Inflammatory macrophage treated with lipopolysaccharide for 1 hour (primary cell): ENCODE data around the gene SPEM1.

ENCODE experiments used
- DNase-seq, 2 donors: peaks; one replicate each; pipeline ENCODE4 v3.0.0-alpha.2; 2020 to 2022

Gene SPEM1

DNA sequence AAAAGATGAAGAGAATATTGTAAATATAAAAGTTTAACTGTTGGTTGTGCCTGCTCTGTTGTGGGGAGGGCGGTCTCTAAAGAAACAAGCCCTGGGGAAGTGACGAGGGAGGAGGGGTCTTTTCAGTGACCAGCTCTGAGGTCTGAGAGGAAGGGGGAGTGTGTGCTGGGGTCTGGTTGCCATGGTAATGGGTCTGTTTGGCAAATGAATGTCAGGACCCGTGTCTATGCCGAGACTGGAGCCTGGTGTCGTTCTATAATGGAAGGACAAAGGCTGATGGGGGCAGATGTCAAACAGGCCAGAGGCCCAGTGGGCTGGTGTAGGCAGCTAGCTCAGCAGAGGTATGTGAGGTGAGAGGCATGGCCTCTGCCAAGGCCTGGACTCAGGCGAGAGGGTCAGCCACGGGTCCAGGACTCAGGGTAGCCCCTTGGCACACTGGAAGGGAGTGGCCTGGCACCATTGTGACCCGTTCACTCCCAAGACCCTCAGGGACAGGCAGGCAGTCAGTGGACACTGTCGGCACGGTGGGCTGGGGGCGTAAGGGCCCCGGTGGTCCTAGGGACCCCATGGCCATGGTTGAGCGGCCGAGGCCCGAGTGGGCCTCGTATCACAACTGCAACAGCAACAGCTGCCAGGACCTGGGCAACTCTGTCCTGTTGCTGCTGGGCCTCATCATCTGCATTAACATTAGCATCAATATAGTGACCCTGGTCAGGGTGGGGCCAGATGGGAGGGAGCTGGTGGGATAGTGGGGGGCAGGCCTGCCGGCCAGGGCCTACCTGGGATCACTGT, at the start of gene SPEM1:
SPEM1 (plus strand) TSS at position 506 of the 792 bp plus-strand sequence; CDS start at position 567, 61 bp downstream.
- DNase-seq = no peak

DNA sequence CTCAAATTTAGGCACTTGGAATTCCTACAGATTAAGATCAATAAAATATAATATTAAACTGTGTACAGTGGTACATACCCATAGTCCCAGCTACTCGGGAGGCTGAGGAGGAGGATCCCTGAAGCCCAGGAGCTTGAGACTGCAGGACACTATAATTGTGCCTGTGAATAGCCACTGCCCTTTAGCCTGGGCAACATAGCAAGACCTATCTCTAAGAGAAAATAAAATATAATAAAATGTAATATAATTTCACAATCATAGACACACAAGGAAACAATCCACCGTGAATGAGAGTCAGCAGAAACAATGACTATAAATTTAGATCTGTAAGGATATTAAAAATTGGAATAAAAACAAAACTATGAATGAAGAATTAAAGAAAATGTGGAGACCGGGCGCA, 49.3 kb upstream of the SPEM1 start:
- no peak for DNase-seq

DNA sequence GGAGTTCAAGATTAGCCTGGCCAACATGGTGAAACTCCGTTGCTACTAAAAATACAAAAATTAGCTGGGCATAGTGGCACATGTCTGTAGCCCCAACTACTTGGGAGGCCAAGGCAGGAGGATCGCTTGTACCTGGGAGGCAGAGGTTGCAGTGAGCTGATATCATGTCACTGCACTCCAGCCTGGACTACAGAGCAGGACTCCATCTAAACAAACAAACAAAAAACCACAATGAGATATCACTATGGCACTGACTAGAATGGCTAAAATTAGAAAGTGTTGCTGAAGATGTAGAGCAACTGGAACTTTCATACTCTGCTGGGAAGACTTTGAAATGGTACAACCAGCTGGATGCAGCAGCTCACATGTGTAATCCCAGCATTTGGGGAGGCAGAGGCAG, 45.8 kb upstream of the SPEM1 start:
- no peak for DNase-seq

GRCh38 chr17:7379134-7379533, 41.0 kb upstream of the SPEM1 start:
- no peak for DNase-seq

DNA sequence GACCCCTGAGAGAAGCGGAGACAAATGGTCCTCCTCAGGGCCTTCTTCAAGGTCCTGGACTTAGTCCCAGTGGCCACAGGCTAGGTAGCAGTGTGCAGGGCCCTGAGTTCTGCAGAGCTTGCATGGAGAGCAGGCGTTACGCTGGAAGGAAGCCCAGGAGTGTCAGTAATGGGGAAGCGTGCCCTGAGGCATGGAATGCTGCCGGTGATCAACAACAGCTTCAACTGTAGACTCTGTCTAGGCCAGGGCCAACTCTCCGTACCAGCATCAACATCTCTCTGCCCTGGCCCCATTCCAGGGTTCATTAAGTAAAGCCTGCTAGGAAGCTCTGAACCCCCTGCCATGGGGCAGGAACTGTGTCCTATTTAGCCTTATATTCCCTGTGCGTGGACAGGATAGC, 39.8 kb upstream of the SPEM1 start:
- no peak for DNase-seq

DNA sequence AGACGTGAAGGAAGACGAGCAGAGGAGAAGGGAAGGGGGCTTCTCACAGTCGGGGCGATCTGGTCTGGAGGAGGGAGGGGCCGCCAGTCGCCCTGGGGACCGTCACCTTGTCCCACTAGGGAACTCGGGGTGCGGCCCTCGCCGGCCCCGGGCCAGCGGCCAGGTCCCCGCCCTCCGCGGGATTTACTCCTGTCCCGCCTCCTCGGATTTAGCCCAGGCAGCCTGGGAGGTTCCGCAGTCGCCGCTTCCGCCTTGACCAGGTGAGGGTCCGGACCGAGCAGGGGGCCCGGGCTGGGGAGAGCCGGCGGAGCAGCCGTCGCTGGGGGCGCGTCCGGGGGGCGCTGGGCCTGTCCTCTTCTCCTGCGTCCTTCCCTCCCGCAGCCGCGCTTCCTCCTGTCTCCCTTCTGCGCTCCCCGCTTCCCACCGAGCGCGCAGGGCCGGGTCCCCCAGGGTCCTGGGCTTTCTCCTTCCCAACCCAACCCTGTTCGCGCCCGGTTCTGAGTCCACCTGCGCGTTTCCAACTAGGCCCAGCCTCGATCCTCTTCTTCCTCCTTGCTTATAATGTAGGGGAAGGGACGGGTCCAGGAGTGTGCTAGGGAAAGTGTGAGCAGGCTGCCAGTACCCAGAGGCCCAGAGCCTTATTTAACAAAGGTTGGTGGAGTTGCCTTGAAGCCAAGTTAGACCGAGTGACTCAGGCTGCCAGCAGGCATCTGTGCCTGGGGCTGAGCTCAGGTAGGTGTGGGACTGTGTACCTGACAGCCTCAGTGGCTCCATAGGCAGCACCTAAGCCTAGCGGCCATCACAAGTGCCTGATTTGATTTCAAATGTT, 39.1 kb upstream of the SPEM1 start, which contains the start of gene TNK1:
TNK1 (plus strand) TSS at position 235 of the 829 bp plus-strand sequence. CDS start 1,838 bp downstream, outside the sequence.
- DNase-seq = no peak

GRCh38 chr17:7382901-7383300, 37.2 kb upstream of the SPEM1 start:
- no peak for DNase-seq

GRCh38 chr17:7383371-7383741, 36.8 kb upstream of the SPEM1 start:
- no peak for DNase-seq

DNA sequence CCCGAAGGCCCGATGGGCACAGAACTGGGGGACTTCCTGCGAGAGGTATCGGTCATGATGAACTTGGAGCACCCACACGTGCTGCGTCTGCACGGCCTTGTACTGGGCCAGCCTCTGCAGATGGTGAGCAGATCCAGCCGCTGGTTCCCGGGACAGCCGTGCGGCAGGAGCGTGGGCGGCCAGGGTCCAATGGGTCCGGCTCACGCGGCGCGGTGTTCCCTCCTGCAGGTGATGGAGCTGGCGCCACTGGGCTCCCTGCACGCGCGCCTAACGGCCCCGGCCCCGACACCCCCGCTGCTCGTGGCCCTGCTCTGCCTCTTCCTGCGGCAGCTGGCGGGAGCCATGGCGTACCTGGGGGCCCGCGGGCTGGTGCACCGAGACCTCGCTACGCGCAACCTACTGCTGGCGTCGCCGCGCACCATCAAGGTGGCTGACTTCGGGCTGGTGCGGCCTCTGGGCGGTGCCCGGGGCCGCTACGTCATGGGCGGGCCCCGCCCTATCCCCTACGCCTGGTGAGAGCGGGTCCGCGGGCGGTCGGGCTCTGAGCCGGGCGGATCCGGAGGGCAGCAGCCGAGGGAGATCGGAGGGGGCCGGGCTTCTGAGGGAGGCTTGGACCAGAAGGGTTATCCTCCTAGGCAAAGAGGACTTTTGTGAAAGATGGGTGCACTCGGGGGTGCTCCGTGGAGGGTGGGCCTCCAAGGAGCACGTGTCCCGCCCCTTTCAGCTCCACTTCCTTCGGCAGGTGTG, 36.2 kb upstream of the SPEM1 start:
- peak in 1 of 2 donors; percentile 21 for DNase-seq

DNA sequence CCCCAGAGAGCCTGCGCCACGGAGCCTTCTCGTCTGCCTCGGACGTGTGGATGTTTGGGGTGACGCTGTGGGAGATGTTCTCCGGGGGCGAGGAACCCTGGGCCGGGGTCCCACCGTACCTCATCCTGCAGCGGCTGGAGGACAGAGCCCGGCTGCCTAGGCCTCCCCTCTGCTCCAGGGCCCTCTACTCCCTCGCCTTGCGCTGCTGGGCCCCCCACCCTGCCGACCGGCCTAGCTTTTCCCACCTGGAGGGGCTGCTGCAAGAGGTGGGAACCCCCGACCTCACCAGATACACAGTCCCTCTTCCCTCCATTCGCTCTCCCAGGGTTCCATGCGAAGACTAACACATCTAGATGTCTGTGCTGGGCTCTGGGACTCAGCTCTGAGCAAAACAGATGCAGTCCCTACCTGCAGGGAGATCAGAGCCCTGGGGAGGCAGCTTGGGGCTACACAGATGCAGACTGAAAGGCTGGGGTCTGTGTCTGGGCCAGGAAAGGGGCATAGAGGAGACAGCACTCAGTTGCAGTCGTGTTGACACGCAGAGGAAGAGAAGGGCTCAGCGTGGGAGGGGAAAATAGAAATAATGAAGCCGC, 35.5 kb upstream of the SPEM1 start:
- DNase-seq = no peak

DNA sequence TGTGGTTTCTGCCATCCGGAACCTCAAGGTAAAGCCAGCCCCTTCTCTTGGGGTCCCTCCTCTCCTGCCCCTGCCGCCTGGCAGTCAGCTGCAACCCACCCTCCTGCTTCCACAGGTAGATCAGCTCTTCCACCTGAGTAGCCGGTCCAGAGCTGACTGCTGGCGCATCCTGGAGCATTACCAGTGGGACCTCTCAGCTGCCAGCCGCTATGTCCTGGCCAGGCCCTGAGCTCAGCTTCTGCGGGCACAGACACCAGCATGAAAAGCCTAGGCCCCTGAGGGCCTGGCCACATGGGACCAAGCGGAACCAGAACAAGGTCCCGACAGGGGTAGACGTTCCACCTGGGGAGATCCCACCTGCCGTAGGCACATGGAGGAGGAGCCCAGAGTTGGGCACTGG, 31.3 kb upstream of the SPEM1 start:
- DNase-seq = no peak

DNA sequence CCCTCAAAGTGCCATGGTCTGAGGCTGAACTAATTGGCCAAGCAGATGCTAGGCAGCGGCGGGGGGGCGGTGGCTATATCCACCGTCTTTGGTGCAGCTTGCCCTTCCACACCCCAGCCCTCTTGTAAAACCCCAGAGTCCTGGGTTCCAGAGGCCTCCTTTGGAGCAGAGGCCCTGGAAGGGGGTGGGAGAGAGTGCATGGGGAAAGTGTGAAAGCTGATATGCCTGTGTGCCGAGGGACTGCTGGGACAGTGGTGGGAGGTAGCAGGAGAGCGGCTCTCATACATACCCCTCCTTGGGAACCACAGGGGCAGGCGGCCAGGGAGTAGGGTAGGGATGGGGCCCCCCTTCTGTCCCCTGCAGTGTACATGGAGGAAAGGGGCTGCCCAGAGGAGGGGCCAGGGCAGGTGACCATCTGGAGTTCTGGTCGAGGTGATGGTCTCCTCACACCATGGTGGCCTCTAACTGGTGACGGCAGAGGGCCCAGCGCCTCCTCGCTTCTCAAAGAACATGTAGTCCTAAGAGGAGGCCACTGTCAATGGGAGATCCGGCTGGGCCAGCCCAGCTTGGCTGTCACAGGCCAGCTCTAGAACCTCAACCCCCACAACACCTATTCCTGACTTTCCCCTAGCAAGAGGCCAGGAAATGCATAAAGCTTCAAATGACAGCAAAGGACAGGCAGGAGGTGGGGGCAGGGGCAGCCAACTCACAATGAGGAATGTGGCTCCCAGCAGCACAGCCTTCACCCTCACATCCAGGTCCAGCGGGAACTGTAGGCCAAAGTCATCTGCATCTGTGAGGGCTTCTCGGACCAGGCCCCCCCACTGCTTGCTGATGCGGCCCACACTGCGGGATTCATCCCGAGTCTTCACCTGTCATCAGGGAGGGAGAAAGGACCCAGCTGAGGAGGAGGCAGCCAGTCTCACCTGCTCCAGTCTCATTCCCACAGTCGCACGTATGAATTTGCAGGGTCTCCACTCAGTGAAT, 29.9 kb upstream of the SPEM1 start:
- DNase-seq = no peak

DNA sequence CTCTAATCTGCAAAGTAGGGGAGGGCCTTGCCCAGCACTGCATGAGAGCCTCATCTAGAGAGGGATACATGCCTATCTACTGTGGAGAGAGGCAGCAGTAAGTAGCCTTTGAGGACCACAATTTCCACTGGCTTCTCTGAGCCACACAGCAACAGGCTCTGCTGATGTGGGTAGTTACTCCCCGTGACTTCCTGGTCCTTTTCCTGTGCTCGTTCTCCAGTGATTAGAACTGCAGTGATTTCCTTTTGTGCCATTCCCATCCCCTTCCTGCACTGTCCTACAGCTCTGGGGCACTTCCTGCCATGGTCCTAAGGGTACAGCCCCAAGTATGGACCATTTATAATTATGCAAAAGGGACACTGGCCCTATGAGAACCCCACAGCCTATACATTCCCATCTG, 28.8 kb upstream of the SPEM1 start:
- DNase-seq = no peak

DNA sequence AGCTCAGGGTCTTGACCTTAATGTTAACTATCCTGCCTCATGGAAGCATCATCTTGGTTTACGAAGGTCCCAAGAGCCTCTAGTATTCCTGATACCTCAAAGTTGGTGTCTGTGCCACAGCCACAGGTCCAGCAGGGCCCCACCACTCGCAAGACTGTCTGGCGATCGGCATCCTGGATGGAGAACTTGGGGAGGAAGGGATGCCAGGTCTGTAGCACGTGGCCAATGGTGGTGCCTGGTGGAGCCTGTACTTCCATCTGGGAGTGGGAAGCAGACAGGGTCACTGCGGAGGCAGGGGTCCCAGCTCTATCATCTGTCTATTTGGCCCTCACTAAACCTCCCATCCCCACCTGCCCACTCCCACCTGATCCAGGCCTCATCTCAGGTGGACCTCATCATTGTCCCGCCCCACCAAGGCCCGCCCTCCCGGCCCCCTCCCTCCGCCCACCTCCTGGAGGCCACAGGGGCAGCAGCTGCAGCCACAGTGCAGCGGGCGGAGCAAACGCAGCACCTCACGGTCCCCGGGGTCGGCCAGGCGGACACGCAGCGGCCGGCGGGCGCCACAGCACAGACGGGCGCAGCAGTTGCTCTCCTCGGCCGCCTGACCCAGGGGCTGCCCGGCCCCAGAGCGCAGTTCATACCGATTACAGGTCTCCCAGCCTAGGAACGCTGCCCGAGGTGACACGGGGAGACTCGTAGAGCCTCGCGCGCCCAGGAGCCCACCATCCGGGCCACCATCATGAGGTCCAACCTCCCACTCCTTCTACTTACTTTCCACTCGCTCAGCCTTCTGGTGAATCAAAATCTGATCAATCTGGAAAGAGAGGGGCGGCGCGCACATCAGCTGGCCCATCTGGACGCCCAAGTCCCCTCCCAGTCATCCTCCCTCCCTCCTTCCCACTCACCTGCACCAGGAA, 27.2 kb upstream of the SPEM1 start:
- no peak for DNase-seq

DNA sequence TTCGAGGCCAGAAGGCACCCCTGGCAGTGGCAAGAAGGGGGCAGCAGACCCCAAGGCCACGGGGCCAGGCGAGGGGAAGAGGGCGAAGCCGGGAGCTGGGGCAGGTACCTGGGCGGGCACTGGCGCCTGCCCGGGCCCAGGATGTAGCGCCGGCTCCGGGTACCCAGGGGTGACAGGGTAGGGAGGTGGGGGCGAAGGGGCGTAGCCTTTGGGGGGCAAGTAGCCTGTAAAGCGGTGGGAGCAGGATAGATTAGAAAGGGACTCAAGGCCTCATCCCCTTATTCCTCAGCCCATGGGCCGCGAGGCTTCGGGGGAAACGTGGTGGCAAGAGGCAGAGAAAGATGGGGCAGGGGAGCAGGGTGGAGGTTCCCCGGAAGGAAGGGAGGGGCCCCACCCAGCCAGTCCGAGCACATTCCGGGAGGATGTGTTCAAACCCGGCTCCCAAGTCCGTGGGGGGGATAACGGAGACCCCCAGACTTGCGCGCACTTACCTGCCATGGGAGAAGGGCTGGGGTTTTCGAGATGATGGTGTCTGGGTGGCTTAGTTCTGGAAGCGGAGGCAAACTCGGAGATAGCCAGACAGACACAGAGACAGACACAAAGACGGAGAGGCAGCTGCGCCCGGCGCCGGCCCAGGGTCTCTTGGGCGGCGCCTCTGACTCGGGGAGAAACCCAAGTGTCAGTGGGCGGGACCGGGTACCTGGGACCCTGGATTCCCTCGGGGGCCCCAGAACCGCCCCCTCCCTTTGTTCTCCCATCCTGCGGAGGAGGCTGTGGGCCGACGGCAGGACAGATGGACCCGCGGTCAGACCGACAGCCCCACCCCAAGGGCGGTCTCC, 26.3 kb upstream of the SPEM1 start:
- DNase-seq = no peak

DNA sequence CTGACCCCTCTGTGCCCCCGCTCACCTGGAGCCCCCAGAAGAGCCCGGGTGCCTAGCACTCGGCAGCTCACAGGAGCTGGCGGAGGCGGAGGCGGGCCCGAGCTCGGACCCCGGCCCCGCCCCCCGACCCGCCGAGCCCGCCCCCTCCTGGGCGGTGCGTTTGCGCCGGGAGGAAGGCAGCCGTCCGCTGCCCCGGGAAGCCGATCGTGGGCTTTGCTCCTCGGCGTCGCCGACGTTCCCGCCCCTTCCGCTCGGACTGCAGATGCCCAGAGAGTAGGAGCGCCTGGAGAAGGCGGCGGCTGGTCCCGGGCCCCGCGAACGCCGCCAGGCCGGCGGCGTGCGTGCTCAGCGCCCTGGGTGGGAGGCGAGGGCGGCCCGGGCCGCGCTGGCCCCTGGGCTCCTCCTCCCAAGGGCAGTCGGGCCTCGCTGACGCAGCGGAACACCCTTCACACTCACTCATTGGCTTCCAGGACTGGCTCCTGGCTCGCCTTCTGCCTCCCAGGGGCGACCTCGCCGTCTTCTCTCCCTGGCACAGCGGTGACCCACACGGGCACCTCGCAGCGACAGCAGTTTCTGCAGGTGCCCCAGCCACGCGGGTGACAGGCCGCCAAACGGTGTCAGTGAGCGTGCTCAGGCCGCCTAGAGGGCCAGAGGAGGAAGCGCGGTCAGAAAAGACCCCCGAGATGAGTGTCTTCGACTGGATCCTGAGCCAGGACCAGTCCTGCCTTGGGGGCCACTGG, 25.5 kb upstream of the SPEM1 start, which contains the start of gene PLSCR3:
PLSCR3 (minus strand) TSS at position 74 of the 740 bp plus-strand sequence. CDS start 415 bp downstream, outside the sequence.
- peak; percentile 69 to 76 for DNase-seq

- DNase-seq = no peak
Observed at GRCh38 chr17:7396147-7396546, 24.0 kb upstream of the SPEM1 start.

GRCh38 chr17:7398612-7399011, 21.5 kb upstream of the SPEM1 start:
- no peak for DNase-seq
